Measurements from ENCODE around the gene CIROP.

GRCh38 chr14:23095196-23096108 is 9.3 kb downstream of the CIROP start, which contains the start of gene C14orf119:
- TF ChIP-seq CTCF (IDR thresholded peaks at IDR 0.05) (no peak), POLR2A (IDR thresholded peaks at IDR 0.05) (peak; percentile 86), POLR2AphosphoS5 (IDR thresholded peaks at IDR 0.05) (peak; percentile 90 to 94 (median 92)), EP300 (IDR thresholded peaks at IDR 0.05) (peak in 1 of 4 donors; percentile 56)

All from sigmoid colon (tissue), 4 donors.